Measurements from ENCODE around the gene QSOX2. TPM values are rescaled to one million over a fixed set of nuclear protein-coding genes. Genes with fewer than 3 reads are reported as not detected.

QSOX2 gene
- total RNA-seq, 1 experiment from 2014 or later = 40.0 TPM

DNA sequence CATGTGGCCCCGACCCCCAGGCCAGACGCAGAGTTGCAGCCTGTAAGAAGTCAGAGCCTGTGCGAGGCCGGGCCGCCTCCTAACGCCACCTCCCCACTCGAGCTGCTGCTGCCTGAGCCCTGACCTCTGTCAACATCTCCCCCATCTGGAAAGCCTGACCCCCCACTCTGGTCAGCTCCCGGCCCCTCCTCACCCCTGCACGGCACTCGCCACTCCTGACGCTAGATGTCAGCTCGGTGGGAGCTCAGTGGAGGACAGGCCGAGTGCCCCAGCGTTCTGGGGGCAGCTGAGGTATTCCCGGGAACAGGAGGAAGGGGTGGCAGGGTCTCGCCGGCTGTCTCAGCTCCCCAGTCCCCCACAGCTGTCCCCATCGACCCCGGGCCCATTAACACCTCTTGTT, 60.5 kb downstream of the QSOX2 start:
- no TSS peak for BruUV-seq (replicated peaks)
- intact Hi-C loops (cut with micrococcal nuclease; ENCODE audit: unreplicated experiment) = no loop called here
- Histone ChIP-seq H3K27me3 (ENCODE audit: control insufficient read depth, insufficient read depth, low read length) (no peaks in the 10 kb centered on the region), H3K36me3 (ENCODE audit: control insufficient read depth, insufficient read depth, low read length) (no peaks in the 10 kb centered on the region), H3K4me3 (ENCODE audit: low read depth in 2 of 2, low read length in 2 of 2) (no peak overlapping the region), H3K9me3 (ENCODE audit: control insufficient read depth, insufficient read depth, low read depth, low read length) (no peaks in the 10 kb centered on the region), H3K27ac (ENCODE audit: low read length) (no peak overlapping the region), H3K4me1 (ENCODE audit: control insufficient read depth, insufficient read depth, low read length) (no peaks in the 10 kb centered on the region)
- POLR2A ChIA-PET = no interaction called here
- TF ChIP-seq TCF7L2 (IDR thresholded peaks at IDR 0.05; ENCODE audit: low read depth, low read length) (no peak), CTCF (IDR thresholded peaks at IDR 0.05) (no peak), SIN3A (IDR thresholded peaks at IDR 0.05; ENCODE audit: borderline replicate concordance, insufficient read depth, low read depth, low read length) (no peak), POLR2AphosphoS5 (IDR thresholded peaks at IDR 0.05; ENCODE audit: low read depth, low read length) (no peak)
- TF ChIP-seq, protein P1, sequence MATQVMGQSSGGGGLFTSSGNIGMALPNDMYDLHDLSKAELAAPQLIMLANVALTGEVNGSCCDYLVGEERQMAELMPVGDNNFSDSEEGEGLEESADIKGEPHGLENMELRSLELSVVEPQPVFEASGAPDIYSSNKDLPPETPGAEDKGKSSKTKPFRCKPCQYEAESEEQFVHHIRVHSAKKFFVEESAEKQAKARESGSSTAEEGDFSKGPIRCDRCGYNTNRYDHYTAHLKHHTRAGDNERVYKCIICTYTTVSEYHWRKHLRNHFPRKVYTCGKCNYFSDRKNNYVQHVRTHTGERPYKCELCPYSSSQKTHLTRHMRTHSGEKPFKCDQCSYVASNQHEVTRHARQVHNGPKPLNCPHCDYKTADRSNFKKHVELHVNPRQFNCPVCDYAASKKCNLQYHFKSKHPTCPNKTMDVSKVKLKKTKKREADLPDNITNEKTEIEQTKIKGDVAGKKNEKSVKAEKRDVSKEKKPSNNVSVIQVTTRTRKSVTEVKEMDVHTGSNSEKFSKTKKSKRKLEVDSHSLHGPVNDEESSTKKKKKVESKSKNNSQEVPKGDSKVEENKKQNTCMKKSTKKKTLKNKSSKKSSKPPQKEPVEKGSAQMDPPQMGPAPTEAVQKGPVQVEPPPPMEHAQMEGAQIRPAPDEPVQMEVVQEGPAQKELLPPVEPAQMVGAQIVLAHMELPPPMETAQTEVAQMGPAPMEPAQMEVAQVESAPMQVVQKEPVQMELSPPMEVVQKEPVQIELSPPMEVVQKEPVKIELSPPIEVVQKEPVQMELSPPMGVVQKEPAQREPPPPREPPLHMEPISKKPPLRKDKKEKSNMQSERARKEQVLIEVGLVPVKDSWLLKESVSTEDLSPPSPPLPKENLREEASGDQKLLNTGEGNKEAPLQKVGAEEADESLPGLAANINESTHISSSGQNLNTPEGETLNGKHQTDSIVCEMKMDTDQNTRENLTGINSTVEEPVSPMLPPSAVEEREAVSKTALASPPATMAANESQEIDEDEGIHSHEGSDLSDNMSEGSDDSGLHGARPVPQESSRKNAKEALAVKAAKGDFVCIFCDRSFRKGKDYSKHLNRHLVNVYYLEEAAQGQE (IDR thresholded peaks at IDR 0.05; ENCODE audit: insufficient read depth in 1 of 2, low read depth in 2 of 2, low read length in 1 of 2) = no peak
- ATAC-seq = no peak
- CTCF ChIA-PET = no interaction called here
- no peak for DNase-seq (ENCODE audit: low read depth, low spot score)
- in situ Hi-C loops (cut with HindIII; ENCODE audit: low pct_unique_long_range_greater_than_20kb, low sequenced_read_pairs) = no loop called here

DNA sequence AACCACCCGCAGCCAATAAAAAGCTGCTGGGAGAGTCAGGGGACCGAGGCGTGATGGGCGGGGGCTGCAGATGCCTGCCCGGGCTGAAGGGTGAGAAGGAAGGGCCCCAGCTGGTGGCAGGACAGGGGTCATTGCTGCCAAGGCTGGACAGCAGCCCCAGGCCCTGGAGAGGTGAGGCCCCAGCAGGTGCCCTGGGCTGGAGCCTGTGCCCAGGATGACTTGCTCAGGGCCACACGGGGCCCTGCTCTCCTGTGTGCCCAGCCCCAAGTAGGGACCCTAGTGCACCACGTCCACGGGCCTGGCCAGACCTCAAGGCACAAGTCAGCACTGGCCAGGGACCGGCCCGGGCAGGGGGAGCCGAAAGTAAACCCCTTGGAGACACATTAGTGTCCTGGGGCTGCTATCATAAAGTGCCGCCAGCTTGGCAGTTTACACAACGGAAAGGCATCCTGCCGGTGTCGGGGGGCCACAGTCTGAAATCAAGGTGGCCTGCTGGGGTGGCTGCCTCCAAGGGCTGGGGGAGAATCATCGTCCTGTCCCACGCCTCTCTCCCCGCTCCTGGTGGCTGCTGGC, 62.7 kb downstream of the QSOX2 start:
- Histone ChIP-seq H3K4me1 (ENCODE audit: control insufficient read depth, insufficient read depth, low read length) (no peaks in the 10 kb centered on the region; the same call in 1 of the 2 replicates), H3K9me3 (ENCODE audit: control insufficient read depth, insufficient read depth, low read depth, low read length) (no peaks in the 10 kb centered on the region), H3K27me3 (ENCODE audit: control insufficient read depth, insufficient read depth, low read length) (no peaks in the 10 kb centered on the region), H3K4me3 (ENCODE audit: low read depth in 2 of 2, low read length in 2 of 2) (no peak overlapping the region), H3K36me3 (ENCODE audit: control insufficient read depth, insufficient read depth, low read length) (no peaks in the 10 kb centered on the region), H3K27ac (ENCODE audit: low read length) (no peak overlapping the region)
- intact Hi-C loops (cut with micrococcal nuclease; ENCODE audit: unreplicated experiment) (no loop called here), in situ Hi-C loops (cut with HindIII; ENCODE audit: low pct_unique_long_range_greater_than_20kb, low sequenced_read_pairs) (no loop called here)
- DNase-seq (ENCODE audit: low read depth, low spot score) (no peak), ATAC-seq (no peak)
- ChIA-PET CTCF (no interaction called here), POLR2A (no interaction called here)
- BruUV-seq (replicated peaks) = no TSS peak
- TF ChIP-seq POLR2AphosphoS5 (IDR thresholded peaks at IDR 0.05; ENCODE audit: low read depth, low read length) = no peak
- TF ChIP-seq CTCF (IDR thresholded peaks at IDR 0.05) = no peak
- no peak for TF ChIP-seq TCF7L2 (IDR thresholded peaks at IDR 0.05; ENCODE audit: low read depth, low read length)
- no peak for TF ChIP-seq SIN3A (IDR thresholded peaks at IDR 0.05; ENCODE audit: borderline replicate concordance, insufficient read depth, low read depth, low read length)
- TF ChIP-seq, protein P1 (IDR thresholded peaks at IDR 0.05; ENCODE audit: insufficient read depth in 1 of 2, low read depth in 2 of 2, low read length in 1 of 2) = no peak

Measured in Panc1 (cell line).